ENCODE results near the gene CLCN7. TPM values are rescaled to one million over a fixed set of nuclear protein-coding genes. Genes with fewer than 3 reads are reported as not detected.
A peak's percentile ranks its signal among the peaks of the same experiment; 100 is the strongest.

The CLCN7 gene
- total RNA-seq: 56.5 and 58.0 TPM in 2 replicates

- Mint-ChIP-seq H3K4me3 (peak within 1 kb of the TSS; percentile 89), H3K27ac (peak within 1 kb of the TSS; percentile 87), H3K4me1 (peaks cover 9% of the 10 kb centered on the region), H3K27me3 (no peaks in the 10 kb centered on the region), H3K9me3 (no peaks in the 10 kb centered on the region), H3K36me3 (ENCODE audit: low read depth) (peaks cover 3% of the 10 kb centered on the region)
- intact Hi-C loops (cut with micrococcal nuclease): loop anchor here (1.0 to 2.0 kb wide), 3 partner anchors 18 to 296 kb away; partner anchors contain the start of genes NME3, TELO2 and UQCC4
- DNase-seq: peak; percentile 97
Measured at GRCh38 chr16:1474796-1475551, at the start of gene CLCN7. Gene CLCN7 (minus strand): TSS chr16:1475028. CDS start chr16:1474974, 54 bp downstream.

GRCh38 chr16:1524366-1524765 lies 49.5 kb upstream of the CLCN7 start:
- Mint-ChIP-seq H3K9me3 (no peaks in the 10 kb centered on the region), H3K27me3 (no peaks in the 10 kb centered on the region), H3K4me1 (peaks cover 16% of the 10 kb centered on the region), H3K36me3 (ENCODE audit: low read depth) (no peaks in the 10 kb centered on the region), H3K27ac (no peak overlapping the region), H3K4me3 (no peak overlapping the region)
- no peak for DNase-seq
- intact Hi-C loops (cut with micrococcal nuclease): no loop called here

- Mint-ChIP-seq H3K4me3 (no peak overlapping the region), H3K4me1 (peaks cover 16% of the 10 kb centered on the region), H3K27me3 (no peaks in the 10 kb centered on the region), H3K27ac (no peak overlapping the region), H3K36me3 (ENCODE audit: low read depth) (no peaks in the 10 kb centered on the region), H3K9me3 (no peaks in the 10 kb centered on the region)
- intact Hi-C loops (cut with micrococcal nuclease): no loop called here
- DNase-seq: no peak
Measured at GRCh38 chr16:1523581-1524245, 48.9 kb upstream of the CLCN7 start.

- Mint-ChIP-seq H3K27ac (no peak overlapping the region), H3K9me3 (no peaks in the 10 kb centered on the region), H3K4me3 (no peak overlapping the region), H3K4me1 (peaks cover under 1% of the 10 kb centered on the region), H3K27me3 (no peaks in the 10 kb centered on the region), H3K36me3 (ENCODE audit: low read depth) (no peaks in the 10 kb centered on the region)
- intact Hi-C loops (cut with micrococcal nuclease): no loop called here
- DNase-seq: no peak
Measured at GRCh38 chr16:1520461-1520860, 45.6 kb upstream of the CLCN7 start.

GRCh38 chr16:1519831-1520230 lies 45.0 kb upstream of the CLCN7 start:
- Mint-ChIP-seq H3K9me3 (no peaks in the 10 kb centered on the region), H3K4me3 (no peak overlapping the region), H3K27ac (no peak overlapping the region), H3K4me1 (no peaks in the 10 kb centered on the region), H3K27me3 (no peaks in the 10 kb centered on the region), H3K36me3 (ENCODE audit: low read depth) (no peaks in the 10 kb centered on the region)
- intact Hi-C loops (cut with micrococcal nuclease): no loop called here
- DNase-seq: no peak

GRCh38 chr16:1518626-1519135 lies 43.9 kb upstream of the CLCN7 start:
- intact Hi-C loops (cut with micrococcal nuclease): no loop called here
- H3K36me3 Mint-ChIP-seq (ENCODE audit: low read depth): no peaks in the 10 kb centered on the region
- DNase-seq: no peak
- no peaks in the 10 kb centered on the region for H3K27me3 Mint-ChIP-seq
- H3K4me1 Mint-ChIP-seq: no peaks in the 10 kb centered on the region
- H3K4me3 Mint-ChIP-seq: no peak overlapping the region
- no peaks in the 10 kb centered on the region for H3K9me3 Mint-ChIP-seq
- H3K27ac Mint-ChIP-seq: no peak overlapping the region

- Mint-ChIP-seq H3K9me3 (no peaks in the 10 kb centered on the region), H3K27ac (no peak overlapping the region), H3K27me3 (no peaks in the 10 kb centered on the region), H3K4me3 (no peak overlapping the region), H3K4me1 (no peaks in the 10 kb centered on the region), H3K36me3 (ENCODE audit: low read depth) (peaks cover 17% of the 10 kb centered on the region)
- no peak for DNase-seq
- intact Hi-C loops (cut with micrococcal nuclease): no loop called here
Measured at GRCh38 chr16:1514507-1514906, 39.7 kb upstream of the CLCN7 start.

GRCh38 chr16:1512774-1513173 lies 37.9 kb upstream of the CLCN7 start:
- Mint-ChIP-seq H3K9me3 (no peaks in the 10 kb centered on the region), H3K36me3 (ENCODE audit: low read depth) (peaks cover 18% of the 10 kb centered on the region), H3K4me3 (no peak overlapping the region), H3K4me1 (no peaks in the 10 kb centered on the region), H3K27me3 (no peaks in the 10 kb centered on the region), H3K27ac (no peak overlapping the region)
- DNase-seq: no peak
- intact Hi-C loops (cut with micrococcal nuclease): no loop called here

- intact Hi-C loops (cut with micrococcal nuclease): no loop called here
- no peaks in the 10 kb centered on the region for H3K27me3 Mint-ChIP-seq
- no peak overlapping the region for H3K4me3 Mint-ChIP-seq
- no peaks in the 10 kb centered on the region for H3K4me1 Mint-ChIP-seq
- no peak for DNase-seq
- peak overlapping the region; percentile 37 for H3K27ac Mint-ChIP-seq
- peaks cover 22% of the 10 kb centered on the region for H3K36me3 Mint-ChIP-seq (ENCODE audit: low read depth)
- no peaks in the 10 kb centered on the region for H3K9me3 Mint-ChIP-seq
Measured at GRCh38 chr16:1511662-1512569, 37.1 kb upstream of the CLCN7 start.

- DNase-seq: no peak
- H3K9me3 Mint-ChIP-seq: no peaks in the 10 kb centered on the region
- intact Hi-C loops (cut with micrococcal nuclease): no loop called here
- H3K36me3 Mint-ChIP-seq (ENCODE audit: low read depth): peaks cover 22% of the 10 kb centered on the region
- no peak overlapping the region for H3K4me3 Mint-ChIP-seq
- H3K4me1 Mint-ChIP-seq: no peaks in the 10 kb centered on the region
- no peaks in the 10 kb centered on the region for H3K27me3 Mint-ChIP-seq
- no peak overlapping the region for H3K27ac Mint-ChIP-seq
Measured at GRCh38 chr16:1510941-1511351, 36.1 kb upstream of the CLCN7 start.

GRCh38 chr16:1510272-1510671 lies 35.4 kb upstream of the CLCN7 start:
- Mint-ChIP-seq H3K4me1 (no peaks in the 10 kb centered on the region), H3K4me3 (no peak overlapping the region), H3K36me3 (ENCODE audit: low read depth) (peaks cover 22% of the 10 kb centered on the region), H3K27me3 (no peaks in the 10 kb centered on the region), H3K27ac (no peak overlapping the region), H3K9me3 (no peaks in the 10 kb centered on the region)
- DNase-seq: no peak
- intact Hi-C loops (cut with micrococcal nuclease): no loop called here

- DNase-seq: no peak
- no peaks in the 10 kb centered on the region for H3K27me3 Mint-ChIP-seq
- H3K4me3 Mint-ChIP-seq: no peak overlapping the region
- H3K36me3 Mint-ChIP-seq (ENCODE audit: low read depth): peaks cover 22% of the 10 kb centered on the region
- no peak overlapping the region for H3K27ac Mint-ChIP-seq
- H3K4me1 Mint-ChIP-seq: no peaks in the 10 kb centered on the region
- intact Hi-C loops (cut with micrococcal nuclease): no loop called here
- H3K9me3 Mint-ChIP-seq: no peaks in the 10 kb centered on the region
Measured at GRCh38 chr16:1509307-1510221, 34.7 kb upstream of the CLCN7 start.
